MM.1S (cell line): ENCODE measurements around the gene NCOR2.

Experiments used
- CTCF ChIP-seq: fragments of 300-600 bp; sonication (generic); IDR thresholded peaks from 2 replicates; pipeline ENCODE4 v1.5.1; 2016; ENCODE audit warnings: antibody characterized with exemption, low read length, mixed read lengths
- EZH2 ChIP-seq: fragments of 300-600 bp; sonication (generic); optimal IDR thresholded peaks from 2 replicates; pipeline ENCODE3; 2017; ENCODE audit warnings: low read depth, mild to moderate bottlenecking, antibody characterized with exemption, low read length, mixed read lengths
- EZH2phosphoT487 ChIP-seq: fragments of 300-600 bp; sonication (generic); IDR thresholded peaks from 2 replicates; pipeline ENCODE4 v1.6.1; 2018; ENCODE audit warnings: antibody characterized with exemption, low read length

GRCh38 chr12:124532331-124532750, 35.1 kb downstream of the NCOR2 start:
- no peak for TF ChIP-seq CTCF
- TF ChIP-seq EZH2 = no peak
- TF ChIP-seq EZH2phosphoT487 = no peak
